ENCODE measurements around the gene GPR176.

DNA sequence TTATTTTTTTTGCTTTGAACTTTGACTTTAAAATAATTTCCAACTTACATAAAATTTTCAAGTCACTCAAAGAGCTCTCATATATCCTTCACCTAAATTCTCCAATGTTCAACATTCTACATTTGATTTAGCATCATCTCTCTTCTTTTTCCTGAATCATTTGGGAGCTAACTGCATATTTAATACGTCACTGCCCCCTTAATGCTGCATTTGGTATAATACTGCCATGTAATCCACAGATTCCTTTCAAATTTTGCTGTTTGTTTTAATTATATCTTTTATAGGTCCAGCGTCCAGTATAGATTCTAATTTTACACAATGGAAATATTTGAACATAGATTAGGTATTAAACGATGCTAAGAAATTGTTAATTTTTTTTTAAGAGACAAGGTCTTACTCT is 11.5 kb upstream of the GPR176 start:
- TF ChIP-seq, protein P1, sequence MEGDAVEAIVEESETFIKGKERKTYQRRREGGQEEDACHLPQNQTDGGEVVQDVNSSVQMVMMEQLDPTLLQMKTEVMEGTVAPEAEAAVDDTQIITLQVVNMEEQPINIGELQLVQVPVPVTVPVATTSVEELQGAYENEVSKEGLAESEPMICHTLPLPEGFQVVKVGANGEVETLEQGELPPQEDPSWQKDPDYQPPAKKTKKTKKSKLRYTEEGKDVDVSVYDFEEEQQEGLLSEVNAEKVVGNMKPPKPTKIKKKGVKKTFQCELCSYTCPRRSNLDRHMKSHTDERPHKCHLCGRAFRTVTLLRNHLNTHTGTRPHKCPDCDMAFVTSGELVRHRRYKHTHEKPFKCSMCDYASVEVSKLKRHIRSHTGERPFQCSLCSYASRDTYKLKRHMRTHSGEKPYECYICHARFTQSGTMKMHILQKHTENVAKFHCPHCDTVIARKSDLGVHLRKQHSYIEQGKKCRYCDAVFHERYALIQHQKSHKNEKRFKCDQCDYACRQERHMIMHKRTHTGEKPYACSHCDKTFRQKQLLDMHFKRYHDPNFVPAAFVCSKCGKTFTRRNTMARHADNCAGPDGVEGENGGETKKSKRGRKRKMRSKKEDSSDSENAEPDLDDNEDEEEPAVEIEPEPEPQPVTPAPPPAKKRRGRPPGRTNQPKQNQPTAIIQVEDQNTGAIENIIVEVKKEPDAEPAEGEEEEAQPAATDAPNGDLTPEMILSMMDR (IDR thresholded peaks at IDR 0.05) = no peak
- TF ChIP-seq POLR2A (IDR thresholded peaks at IDR 0.05) (no peak), EP300 (IDR thresholded peaks at IDR 0.05) (no peak)

Measured in ovary (tissue), 3 donors.